ENCODE measurements around the gene ASMTL.

GRCh38 chrX:1378306-1378759, 74.4 kb downstream of the ASMTL start:
- TF ChIP-seq CTCF (conservative IDR thresholded peaks at IDR 0.05; ENCODE audit: low read depth in 2 of 2) (no peak), POLR2AphosphoS5 (IDR thresholded peaks at IDR 0.05; ENCODE audit: low read depth) (no peak), EZH2 (IDR thresholded peaks at IDR 0.05; ENCODE audit: low read depth, unreplicated experiment) (no peak), ZNF114 (CRISPR knock-in tag; IDR thresholded peaks at IDR 0.05) (no peak), CREB1 (CRISPR knock-in tag; IDR thresholded peaks at IDR 0.05; ENCODE audit: low read depth) (no peak), REST (IDR thresholded peaks at IDR 0.05; ENCODE audit: unreplicated experiment) (no peak)

Data from GM23338 (cell line).